GM18505 (cell line): ENCODE data around the gene KNSTRN.

Experiments
- ATAC-seq: cut with Tn5 transposase; IDR thresholded peaks from one replicate; pipeline ENCODE4 v1.9.1; 2021; ENCODE audit not compliant: unreplicated experiment
- POLR2A ChIP-seq: IDR thresholded peaks from 4 replicates; pipeline ENCODE4 v1.6.1; 2011; ENCODE audit warnings: borderline replicate concordance; ENCODE audit not compliant: insufficient read depth, insufficient read length; ENCODE audit errors: extremely low read depth

The KNSTRN gene

GRCh38 chr15:40352281-40352901 is 30.1 kb upstream of the KNSTRN start:
- no peak for ATAC-seq
- TF ChIP-seq POLR2A = no peak

DNA sequence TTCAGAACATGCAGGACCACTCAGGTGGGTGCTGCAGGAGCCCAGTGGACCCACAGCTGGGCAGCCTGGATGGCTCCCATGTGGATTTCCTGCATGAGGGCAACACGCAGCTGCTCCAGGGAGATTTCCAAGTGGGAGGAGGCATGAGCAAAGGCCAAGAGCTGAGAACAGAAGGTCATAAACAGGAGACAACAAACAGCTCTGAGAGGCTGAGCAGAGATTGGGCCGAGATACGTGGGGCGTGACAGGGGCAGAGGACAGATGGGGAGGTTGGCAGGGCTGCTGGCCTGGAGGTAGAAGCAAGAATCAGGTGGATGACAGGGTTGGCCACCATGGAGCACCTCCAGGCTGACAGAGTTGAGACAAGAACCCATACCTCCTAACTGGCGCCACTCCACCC is 28.8 kb upstream of the KNSTRN start:
- no peak for ATAC-seq
- no peak for TF ChIP-seq POLR2A

GRCh38 chr15:40354408-40355171 is 27.9 kb upstream of the KNSTRN start:
- no peak for TF ChIP-seq POLR2A
- no peak for ATAC-seq

DNA sequence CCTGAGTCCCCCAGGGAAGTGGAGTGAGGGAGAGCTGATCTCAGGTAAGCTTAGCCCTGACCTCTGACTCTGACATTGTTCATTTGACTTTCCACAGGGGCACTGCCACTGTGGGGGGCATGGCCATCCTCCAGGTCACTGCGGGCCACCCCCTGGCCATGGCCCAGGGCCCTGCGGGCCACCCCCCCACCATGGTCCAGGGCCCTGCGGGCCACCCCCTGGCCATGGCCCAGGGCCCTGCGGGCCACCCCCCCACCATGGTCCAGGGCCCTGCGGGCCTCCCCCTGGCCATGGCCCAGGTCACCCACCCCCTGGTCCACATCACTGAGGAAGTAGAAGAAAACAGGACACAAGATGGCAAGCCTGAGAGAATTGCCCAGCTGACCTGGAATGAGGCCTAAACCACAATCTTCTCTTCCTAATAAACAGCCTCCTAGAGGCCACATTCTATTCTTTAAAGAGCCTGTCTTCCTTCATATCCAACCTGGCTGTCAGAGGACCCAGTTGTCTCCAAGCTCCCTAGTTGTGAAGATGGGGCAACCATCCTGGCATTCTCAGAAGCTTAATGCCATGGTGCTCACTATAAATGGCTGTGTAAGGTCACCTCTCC is 26.4 kb upstream of the KNSTRN start:
- no peak for ATAC-seq
- TF ChIP-seq POLR2A = no peak

DNA sequence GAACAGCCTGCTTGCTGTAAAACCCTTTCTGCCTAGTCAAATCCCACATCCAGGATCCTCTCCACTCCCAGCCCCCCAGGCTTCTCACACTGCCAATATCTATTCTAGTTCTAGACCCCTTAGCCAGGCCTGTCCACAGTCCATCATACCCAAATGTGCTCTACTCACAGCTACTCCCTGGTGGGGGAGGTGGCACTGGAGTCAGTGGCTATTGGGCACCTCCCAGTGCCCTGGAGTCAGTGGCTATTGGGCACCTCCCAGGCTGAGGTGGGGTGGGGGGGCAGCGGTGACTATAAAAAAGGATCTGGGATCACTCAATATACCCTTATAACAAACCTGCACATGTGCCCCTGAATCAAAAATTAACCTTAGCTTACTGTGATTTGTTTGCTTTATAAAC is 25.3 kb upstream of the KNSTRN start:
- ATAC-seq = no peak
- no peak for TF ChIP-seq POLR2A

DNA sequence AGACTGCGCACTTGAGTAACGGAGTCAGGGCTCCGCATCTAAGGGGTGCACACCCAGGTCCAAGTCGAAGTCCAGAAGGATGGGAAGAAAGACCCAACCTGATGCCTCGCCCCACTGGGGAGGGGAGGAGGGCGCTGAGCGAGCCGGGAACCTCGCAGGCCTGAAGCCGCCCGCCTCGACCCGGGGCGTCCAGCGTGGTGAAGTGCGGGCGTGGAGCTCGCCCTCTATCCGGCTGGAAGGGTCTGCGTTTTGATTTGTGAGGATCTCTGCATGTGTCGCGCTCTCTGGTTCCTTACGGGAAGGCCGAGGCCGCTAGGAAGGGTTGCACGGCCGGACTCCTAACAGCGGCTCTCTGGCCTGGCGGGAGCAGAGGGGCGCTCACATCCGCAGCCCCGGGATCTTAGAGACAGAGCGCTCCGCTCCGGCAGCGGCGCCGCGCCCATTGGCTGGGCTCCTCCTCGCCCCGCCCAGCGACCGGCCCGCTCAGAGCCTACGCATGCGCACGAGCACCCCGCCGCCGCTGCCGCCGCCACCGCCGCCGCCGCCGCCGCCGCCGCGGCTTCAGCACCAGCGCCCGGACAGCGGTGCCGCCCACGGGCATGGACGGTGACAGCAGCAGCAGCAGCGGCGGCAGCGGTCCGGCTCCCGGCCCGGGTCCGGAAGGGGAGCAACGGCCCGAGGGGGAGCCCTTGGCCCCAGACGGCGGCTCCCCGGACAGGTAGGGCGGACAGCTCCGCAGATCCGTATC is 24.6 kb upstream of the KNSTRN start, which contains the start of gene DISP2:
Gene DISP2 (plus strand): TSS at position 497 of the 748 bp plus-strand sequence. CDS start 103 bp downstream, at position 600.
- TF ChIP-seq POLR2A = no peak
- ATAC-seq = peak; percentile 84

DNA sequence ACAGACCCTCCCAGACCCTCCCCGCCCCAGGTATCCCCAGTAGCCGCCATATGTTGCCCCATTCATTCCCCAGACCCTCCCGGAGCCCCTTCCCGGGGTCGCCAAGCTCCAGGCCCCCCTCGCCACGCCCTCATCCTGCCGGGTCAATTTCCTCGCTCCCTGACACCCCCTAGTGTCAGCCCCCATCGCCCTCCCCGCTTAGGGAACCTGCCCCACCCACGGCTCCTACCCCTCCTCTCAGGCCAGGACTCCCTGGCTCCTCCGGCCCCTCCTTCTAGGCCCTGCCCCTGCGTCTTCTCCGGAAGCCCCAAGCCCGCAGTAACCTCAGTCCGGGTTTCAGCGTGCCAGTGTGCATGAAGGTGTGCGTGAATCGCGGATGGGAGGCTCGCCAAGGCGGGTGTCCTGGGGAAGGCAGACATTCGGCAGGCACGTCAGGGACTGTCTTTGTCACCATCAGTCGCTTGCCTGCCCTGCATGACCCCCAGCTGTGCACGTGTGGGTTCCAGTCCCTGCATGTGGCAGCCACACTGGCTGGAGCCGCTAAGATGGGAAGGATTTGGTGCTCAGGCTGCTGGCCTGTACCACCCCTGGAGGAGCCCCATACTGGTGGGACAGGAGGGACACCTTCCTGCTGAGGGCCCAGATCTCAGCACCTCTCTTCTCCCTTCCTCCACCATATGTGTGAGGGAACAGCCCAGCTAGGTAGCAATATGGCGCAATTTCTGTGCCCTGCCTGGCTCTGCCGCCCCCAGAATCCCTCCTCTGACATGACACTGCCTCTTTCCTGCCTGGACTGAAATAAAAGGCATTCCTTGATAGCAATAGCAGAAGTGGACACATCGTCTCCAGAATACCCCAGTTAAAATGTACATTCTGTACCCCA is 23.8 kb upstream of the KNSTRN start:
- ATAC-seq = peak; percentile 17
- no peak for TF ChIP-seq POLR2A

GRCh38 chr15:40360015-40360414 is 22.5 kb upstream of the KNSTRN start:
- TF ChIP-seq POLR2A = no peak
- ATAC-seq = no peak

DNA sequence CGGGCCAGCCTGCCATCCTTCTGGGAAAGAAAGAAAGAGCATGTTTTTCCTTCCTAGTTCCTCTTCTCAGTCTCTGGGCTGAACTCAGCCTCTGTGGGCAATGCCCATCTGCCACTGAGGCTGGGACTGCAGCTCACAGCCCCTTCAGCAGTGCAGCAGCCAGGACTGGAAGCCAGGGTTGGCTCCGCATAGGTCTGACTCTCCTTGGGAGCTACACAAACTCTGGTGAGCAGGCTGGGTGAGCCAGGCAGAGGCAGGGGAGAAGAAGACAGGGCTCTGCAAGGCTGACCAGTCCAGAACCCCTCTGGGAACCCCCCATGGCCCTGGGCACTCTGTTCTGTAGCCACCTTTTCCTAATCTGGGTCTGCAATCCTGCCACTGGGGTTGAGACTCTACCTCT is 20.9 kb upstream of the KNSTRN start:
- ATAC-seq = no peak
- no peak for TF ChIP-seq POLR2A

DNA sequence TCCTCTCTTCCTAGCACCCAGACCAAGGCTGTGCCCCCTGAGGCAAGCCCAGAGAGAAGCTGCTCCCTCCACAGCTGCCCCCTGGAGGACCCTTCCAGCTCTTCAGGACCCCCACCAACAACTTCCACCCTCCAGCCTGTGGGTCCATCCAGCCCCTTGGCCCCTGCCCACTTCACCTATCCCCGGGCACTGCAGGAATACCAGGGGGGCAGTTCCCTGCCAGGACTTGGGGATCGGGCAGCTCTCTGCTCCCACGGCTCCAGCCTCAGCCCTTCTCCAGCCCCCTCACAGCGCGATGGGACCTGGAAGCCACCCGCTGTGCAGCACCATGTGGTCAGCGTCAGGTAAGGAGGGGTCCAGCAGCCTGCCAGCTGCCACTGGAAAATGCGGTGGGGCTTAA is 18.9 kb upstream of the KNSTRN start:
- no peak for ATAC-seq
- TF ChIP-seq POLR2A = no peak

DNA sequence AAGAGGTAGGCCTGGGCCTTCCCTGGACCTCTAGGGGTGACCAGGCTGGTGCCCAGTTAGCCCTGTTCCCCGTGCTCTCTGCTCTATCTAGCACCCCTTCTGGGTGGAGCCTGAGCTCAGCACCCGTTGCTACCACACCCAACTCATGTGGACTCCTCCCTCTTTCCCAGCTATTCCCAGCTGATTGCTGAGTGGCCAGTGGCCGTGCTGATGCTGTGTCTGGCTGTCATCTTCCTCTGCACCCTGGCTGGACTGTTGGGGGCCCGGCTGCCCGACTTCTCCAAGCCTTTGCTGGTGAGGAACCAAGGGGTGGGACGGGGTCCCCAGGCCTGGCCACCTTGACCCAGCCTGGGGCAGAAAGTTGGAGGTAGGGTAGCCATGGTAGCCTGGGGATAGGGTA is 18.3 kb upstream of the KNSTRN start:
- no peak for TF ChIP-seq POLR2A
- ATAC-seq = no peak

GRCh38 chr15:40365016-40365415 is 17.5 kb upstream of the KNSTRN start:
- no peak for TF ChIP-seq POLR2A
- ATAC-seq = no peak
